SW480 (cell line): ENCODE measurements around the gene CDH6.

Experiments used
- DNase-seq: peaks from one replicate; pipeline ENCODE4 v3.0.0-alpha.2; 2016; ENCODE audit warnings: low spot score

The CDH6 gene

GRCh38 chr5:31251032-31251431, 57.5 kb downstream of the CDH6 start:
- DNase-seq, result no peak

DNA sequence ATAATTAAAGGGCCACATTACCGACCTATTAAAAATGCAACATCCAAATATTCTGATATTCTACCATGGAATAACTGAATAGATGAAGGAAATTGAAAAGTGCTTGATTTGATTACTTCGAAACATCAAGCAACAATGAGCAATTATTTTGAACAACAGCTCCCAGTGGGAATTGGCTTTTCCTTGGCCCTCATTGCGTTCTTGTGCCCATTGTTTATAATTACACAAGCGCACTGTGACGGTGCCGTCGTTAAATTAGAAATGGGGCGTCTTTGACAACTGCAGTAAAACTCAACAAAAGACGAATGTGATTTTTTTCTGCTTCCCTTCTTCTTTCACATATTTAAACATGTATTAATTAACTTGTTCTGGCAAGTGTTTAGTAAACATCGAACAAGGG, 61.6 kb downstream of the CDH6 start:
- no peak for DNase-seq

DNA sequence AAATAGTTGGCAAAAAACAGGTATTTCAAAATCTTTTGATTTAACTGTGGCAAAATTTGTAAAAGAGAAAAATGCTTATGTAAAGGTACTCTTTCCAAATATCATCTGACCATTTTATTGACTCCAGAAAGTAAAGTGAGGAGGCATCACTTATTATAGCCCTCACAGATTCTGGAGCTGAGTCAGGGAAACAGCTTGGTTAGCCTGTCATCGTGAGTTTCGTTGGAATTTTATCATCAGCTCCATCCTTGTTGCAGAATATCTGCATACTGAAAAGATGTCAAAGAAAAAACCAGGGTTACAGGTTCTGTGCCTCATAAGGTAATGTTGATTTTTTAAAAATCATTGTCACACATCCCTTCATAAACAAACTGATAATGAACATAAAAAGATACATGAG, 74.8 kb downstream of the CDH6 start:
- no peak for DNase-seq

DNA sequence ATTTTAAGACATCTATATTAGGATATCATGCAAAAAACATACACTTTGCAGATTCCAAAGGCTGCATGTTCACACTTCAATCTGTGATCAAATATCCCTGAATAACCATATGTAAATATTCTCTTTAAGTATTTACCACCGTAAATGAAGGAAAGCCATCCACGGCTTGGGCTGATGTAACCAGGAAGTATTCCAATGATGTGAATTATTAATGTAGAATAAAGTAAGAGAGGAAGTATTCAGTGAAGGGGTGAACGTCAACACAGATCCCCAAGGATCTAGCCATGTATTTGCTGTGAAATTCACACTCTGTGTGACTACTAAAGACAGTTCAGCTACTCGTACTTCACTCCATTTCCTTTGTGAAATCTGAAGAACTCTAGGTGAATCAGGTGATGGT, 75.2 kb downstream of the CDH6 start:
- DNase-seq, result no peak

GRCh38 chr5:31269259-31269658, 75.8 kb downstream of the CDH6 start:
- no peak for DNase-seq

DNA sequence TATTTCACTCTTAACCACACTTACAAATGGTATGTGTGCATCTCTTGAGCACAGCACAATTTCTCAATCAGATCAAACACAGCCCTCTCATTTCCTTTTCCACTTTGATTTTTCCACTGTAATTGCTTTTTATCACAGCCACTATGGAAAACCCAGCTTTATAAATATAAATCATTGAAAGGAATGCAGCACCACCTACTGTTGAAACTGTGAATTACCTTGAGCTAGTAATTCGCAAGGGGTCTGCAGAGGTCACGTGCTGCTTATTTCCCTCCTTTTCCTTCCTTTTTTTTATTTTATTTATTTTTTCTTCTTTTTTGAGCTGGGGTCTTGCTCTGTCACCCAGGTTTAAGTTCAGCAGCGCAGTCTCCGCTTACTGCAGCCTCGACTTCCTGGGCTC, 76.9 kb downstream of the CDH6 start:
- DNase-seq, result no peak

- no peak for DNase-seq
These were observed 78.1 kb downstream of the CDH6 start for GRCh38 chr5:31271567-31271966.

- no peak for DNase-seq
These were observed 79.7 kb downstream of the CDH6 start for GRCh38 chr5:31273161-31273560.

DNA sequence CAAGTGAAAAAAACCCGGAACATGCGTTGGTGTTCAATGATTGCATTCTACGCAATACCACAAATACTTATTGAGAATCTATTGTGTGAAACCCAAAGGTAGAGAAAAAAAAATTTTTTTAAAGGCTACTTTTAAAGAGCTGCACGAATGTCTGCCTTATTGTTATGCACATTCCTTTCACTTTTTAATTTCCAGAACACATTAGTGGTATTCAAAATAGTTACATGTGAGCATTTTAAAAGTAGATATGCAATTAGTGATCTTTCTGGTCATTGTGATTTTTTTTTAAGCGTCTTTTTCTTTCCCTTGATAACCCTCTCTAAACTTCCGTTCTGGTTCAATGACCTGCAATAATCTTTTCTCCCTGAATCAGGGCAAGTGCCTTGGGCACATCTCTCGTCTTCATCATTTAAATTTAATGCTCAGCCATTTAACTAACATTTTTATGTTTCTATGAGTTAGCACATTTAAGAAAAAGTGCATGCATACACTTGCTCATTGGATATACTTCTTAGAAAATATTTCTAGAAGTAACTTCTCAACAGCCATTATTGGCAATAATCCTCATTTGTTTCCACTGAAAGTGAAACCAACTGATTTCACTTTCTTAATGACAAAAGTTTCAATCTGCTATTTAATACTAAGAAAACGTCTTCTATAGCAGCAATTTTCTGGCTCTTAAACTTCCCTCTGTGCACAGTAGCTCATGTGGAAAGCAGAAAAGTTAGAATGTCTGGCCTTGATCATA, 80.3 kb downstream of the CDH6 start:
- DNase-seq, result no peak

GRCh38 chr5:31280210-31280609, 86.7 kb downstream of the CDH6 start:
- DNase-seq, result no peak

- DNase-seq, result no peak
These were observed 89.8 kb downstream of the CDH6 start for GRCh38 chr5:31283326-31283725.

DNA sequence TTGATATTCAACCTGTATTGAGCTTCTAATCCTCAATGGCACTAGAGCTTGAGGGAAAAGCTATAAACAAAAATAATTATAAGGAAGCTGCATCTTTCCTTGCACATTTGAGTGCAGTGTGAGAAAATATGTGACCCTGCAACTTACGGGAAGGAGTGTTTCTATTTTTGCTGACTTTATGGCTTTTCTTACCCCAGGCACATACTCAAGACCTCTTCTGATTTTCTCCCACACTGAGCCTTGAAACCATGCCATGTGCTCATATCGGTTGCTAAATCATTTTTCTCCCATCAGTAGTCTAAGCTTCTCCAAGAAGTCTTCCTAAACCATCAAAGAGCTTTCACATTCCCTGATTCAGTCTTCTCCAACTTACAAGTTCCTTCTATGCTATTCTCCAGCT, 91.5 kb downstream of the CDH6 start:
- no peak for DNase-seq

DNA sequence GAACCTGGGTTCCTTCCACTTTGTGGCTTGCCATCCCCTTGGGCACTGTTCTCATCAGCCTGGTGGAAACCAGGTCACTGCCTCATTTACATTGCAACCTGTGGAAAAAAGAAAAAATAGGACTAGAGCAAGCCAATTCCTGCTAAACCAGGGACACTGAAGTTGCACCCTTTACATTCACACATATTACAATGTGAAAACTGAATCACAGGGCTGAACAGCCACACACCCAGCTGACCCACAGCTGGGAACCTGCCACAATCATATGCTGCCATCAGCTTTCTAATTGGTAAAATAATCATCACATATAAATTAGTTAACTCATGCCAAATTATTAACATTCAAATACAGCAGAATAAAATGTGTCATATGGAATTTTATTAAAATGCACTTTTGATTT, 94.5 kb downstream of the CDH6 start:
- DNase-seq, result no peak

DNA sequence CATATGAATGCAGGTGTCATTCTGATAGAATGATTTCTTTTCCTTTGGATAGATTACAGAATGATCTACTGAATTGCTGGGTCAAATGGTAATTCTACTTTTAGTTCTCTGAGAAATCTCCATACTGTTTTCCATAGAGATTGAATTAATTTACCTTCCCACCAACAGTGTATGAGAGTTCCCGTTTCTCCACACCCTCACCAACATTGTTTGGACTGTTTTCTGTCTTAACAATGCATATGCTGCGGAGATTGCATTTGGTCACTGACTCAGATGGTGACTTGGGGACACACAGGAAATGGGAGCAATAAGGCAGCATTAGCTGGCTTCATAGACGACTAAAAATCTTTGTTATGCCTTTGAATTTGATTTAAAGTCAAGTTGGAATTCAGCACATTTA, 95.9 kb downstream of the CDH6 start:
- no peak for DNase-seq

- DNase-seq, result no peak
These were observed 97.9 kb downstream of the CDH6 start for GRCh38 chr5:31291323-31291854.

GRCh38 chr5:31300501-31300900, 107.0 kb downstream of the CDH6 start:
- no peak for DNase-seq

DNA sequence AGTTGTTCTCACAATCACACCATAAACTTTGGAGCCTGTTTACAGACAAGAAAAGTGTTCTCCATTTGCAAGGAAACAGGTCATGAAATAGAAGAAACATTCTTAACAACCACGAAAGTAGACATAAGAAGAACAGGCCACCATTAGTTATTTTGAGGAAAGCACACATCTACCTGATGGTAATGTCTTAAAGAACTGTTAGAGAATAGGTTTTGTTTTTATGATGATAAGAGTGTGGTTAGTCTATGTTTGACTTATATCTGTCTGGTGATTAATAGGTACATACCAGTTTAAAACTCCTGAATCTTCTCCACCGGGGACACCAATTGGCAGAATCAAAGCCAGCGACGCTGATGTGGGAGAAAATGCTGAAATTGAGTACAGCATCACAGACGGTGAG, 108.3 kb downstream of the CDH6 start:
- no peak for DNase-seq

GRCh38 chr5:31303688-31304087, 110.2 kb downstream of the CDH6 start:
- no peak for DNase-seq

DNA sequence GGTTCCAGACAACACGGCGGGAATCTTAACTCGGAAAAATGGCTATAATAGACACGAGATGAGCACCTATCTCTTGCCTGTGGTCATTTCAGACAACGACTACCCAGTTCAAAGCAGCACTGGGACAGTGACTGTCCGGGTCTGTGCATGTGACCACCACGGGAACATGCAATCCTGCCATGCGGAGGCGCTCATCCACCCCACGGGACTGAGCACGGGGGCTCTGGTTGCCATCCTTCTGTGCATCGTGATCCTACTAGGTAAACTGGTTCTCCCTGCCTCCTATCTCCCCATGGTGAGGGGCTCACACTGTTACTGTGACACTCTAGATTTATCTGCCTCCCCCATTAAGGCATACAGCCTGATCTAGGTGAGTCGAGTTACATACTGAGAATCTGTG, 124.2 kb downstream of the CDH6 start:
- DNase-seq, result no peak

- DNase-seq, result no peak
These were observed 125.8 kb downstream of the CDH6 start for GRCh38 chr5:31319335-31319734.

DNA sequence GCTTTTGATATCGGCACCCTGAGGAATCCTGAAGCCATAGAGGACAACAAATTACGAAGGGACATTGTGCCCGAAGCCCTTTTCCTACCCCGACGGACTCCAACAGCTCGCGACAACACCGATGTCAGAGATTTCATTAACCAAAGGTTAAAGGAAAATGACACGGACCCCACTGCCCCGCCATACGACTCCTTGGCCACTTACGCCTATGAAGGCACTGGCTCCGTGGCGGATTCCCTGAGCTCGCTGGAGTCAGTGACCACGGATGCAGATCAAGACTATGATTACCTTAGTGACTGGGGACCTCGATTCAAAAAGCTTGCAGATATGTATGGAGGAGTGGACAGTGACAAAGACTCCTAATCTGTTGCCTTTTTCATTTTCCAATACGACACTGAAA, 129.5 kb downstream of the CDH6 start:
- no peak for DNase-seq

DNA sequence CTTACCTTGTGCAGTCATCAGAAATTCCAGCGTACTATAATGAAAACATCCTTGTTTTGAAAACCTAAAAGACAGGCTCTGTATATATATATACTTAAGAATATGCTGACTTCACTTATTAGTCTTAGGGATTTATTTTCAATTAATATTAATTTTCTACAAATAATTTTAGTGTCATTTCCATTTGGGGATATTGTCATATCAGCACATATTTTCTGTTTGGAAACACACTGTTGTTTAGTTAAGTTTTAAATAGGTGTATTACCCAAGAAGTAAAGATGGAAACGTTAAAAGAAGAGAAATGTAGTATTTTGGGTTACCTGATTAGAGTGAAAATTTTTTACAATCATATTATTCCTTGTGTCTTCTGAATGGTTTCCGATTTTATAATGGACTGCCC, 131.4 kb downstream of the CDH6 start:
- no peak for DNase-seq

GRCh38 chr5:31328040-31328733, 134.7 kb downstream of the CDH6 start:
- no peak for DNase-seq

GRCh38 chr5:31329715-31330114, 136.2 kb downstream of the CDH6 start:
- DNase-seq, result no peak
